ENCODE data around the gene SSH2.
"Not testable (repeated sequence)": the region's sequence is repeated elsewhere in the genome, so short reads cannot be mapped to it uniquely, and the experiment has no call there.

The SSH2 gene

GRCh38 chr17:29698837-29699236 lies 231.2 kb downstream of the SSH2 start:
- DNase-seq = no peak

GRCh38 chr17:29698019-29698777 lies 231.8 kb downstream of the SSH2 start:
- no peak for DNase-seq

- no peak for DNase-seq
Observed at GRCh38 chr17:29697371-29697770, 232.7 kb downstream of the SSH2 start.

GRCh38 chr17:29694918-29695563 lies 235.0 kb downstream of the SSH2 start:
- no peak for DNase-seq

GRCh38 chr17:29693751-29694150 lies 236.3 kb downstream of the SSH2 start:
- no peak for DNase-seq

- no peak for DNase-seq
Observed at GRCh38 chr17:29687596-29687995, 242.4 kb downstream of the SSH2 start.

- no peak for DNase-seq
Observed at GRCh38 chr17:29686993-29687590, 242.9 kb downstream of the SSH2 start.

GRCh38 chr17:29683481-29683880 lies 246.5 kb downstream of the SSH2 start:
- DNase-seq = no peak

- no peak for DNase-seq
Observed at GRCh38 chr17:29682987-29683386, 247.0 kb downstream of the SSH2 start.

GRCh38 chr17:29682054-29682453 lies 248.0 kb downstream of the SSH2 start:
- no peak for DNase-seq

- no peak for DNase-seq
Observed at GRCh38 chr17:29677824-29678223, 252.2 kb downstream of the SSH2 start.

GRCh38 chr17:29677221-29677791 lies 252.7 kb downstream of the SSH2 start:
- DNase-seq = no peak

- not testable (repeated sequence) for DNase-seq
Observed at GRCh38 chr17:29675961-29676360, 254.1 kb downstream of the SSH2 start.

GRCh38 chr17:29674281-29674680 lies 255.7 kb downstream of the SSH2 start:
- no peak for DNase-seq

- no peak for DNase-seq
Observed at GRCh38 chr17:29671661-29672060, 258.4 kb downstream of the SSH2 start.

GRCh38 chr17:29669266-29669665 lies 260.8 kb downstream of the SSH2 start:
- DNase-seq = no peak

GRCh38 chr17:29667969-29668368 lies 262.1 kb downstream of the SSH2 start:
- no peak for DNase-seq

GRCh38 chr17:29665481-29665810 lies 264.6 kb downstream of the SSH2 start:
- no peak for DNase-seq

GRCh38 chr17:29664743-29665480 lies 265.1 kb downstream of the SSH2 start:
- DNase-seq = no peak

GRCh38 chr17:29663155-29663554 lies 266.9 kb downstream of the SSH2 start:
- DNase-seq = no peak

- DNase-seq = no peak
Observed at GRCh38 chr17:29661213-29661612, 268.8 kb downstream of the SSH2 start.

- DNase-seq = no peak
Observed at GRCh38 chr17:29659155-29659554, 270.9 kb downstream of the SSH2 start.

GRCh38 chr17:29655323-29655722 lies 274.7 kb downstream of the SSH2 start:
- no peak for DNase-seq

All from stimulated activated CD4-positive, alpha-beta T cell treated with anti-CD3 and anti-CD28 coated beads, Interleukin-2, amount 100 ng/mL, for 48 hours (primary cell).